HG03558 (cell line): ENCODE measurements around the gene FARP1.

Experiments used
- ATAC-seq: cut with Tn5 transposase; IDR thresholded peaks from one replicate; pipeline ENCODE4 v1.9.1; 2021; ENCODE audit warnings: moderate number of reproducible peaks; ENCODE audit not compliant: unreplicated experiment; ENCODE audit errors: extremely low read depth

FARP1 gene

GRCh38 chr13:98274921-98275487, 132.1 kb downstream of the FARP1 start:
- no peak for ATAC-seq

GRCh38 chr13:98275681-98276171, 132.8 kb downstream of the FARP1 start:
- ATAC-seq = no peak

GRCh38 chr13:98276486-98276885, 133.6 kb downstream of the FARP1 start:
- ATAC-seq = no peak

- ATAC-seq = no peak
Measured at GRCh38 chr13:98278068-98278724, 135.3 kb downstream of the FARP1 start.

GRCh38 chr13:98279473-98280175, 136.7 kb downstream of the FARP1 start:
- ATAC-seq = no peak

- no peak for ATAC-seq
Measured at GRCh38 chr13:98280176-98280510, 137.2 kb downstream of the FARP1 start.

GRCh38 chr13:98284679-98285078, 141.8 kb downstream of the FARP1 start:
- ATAC-seq = no peak

GRCh38 chr13:98285317-98285716, 142.4 kb downstream of the FARP1 start:
- no peak for ATAC-seq

- ATAC-seq = no peak
Measured at GRCh38 chr13:98285852-98286594, 143.1 kb downstream of the FARP1 start.

GRCh38 chr13:98286799-98287198, 143.9 kb downstream of the FARP1 start:
- no peak for ATAC-seq

- no peak for ATAC-seq
Measured at GRCh38 chr13:98288211-98288610, 145.3 kb downstream of the FARP1 start.

GRCh38 chr13:98289339-98289945, 146.5 kb downstream of the FARP1 start:
- ATAC-seq = no peak

GRCh38 chr13:98290261-98290660, 147.4 kb downstream of the FARP1 start:
- ATAC-seq = no peak

- no peak for ATAC-seq
Measured at GRCh38 chr13:98291658-98292057, 148.8 kb downstream of the FARP1 start.

GRCh38 chr13:98293103-98293502, 150.2 kb downstream of the FARP1 start:
- ATAC-seq = no peak

- ATAC-seq = no peak
Measured at GRCh38 chr13:98293570-98294142, 150.8 kb downstream of the FARP1 start.

GRCh38 chr13:98295371-98295770, 152.5 kb downstream of the FARP1 start:
- no peak for ATAC-seq

- ATAC-seq = no peak
Measured at GRCh38 chr13:98297051-98297450, 154.2 kb downstream of the FARP1 start.

GRCh38 chr13:98297745-98298144, 154.9 kb downstream of the FARP1 start:
- ATAC-seq = no peak

- no peak for ATAC-seq
Measured at GRCh38 chr13:98298599-98298998, 155.7 kb downstream of the FARP1 start.
